Keratinocyte (primary cell): ENCODE data around the gene ACAD11. TPM values are rescaled to one million over a fixed set of nuclear protein-coding genes. Genes with fewer than 3 reads are reported as not detected.

Experiments used
- DNase-seq: peaks from one replicate; pipeline ENCODE4 v3.0.0-alpha.2; 2011; ENCODE audit warnings: low read depth, missing footprints, low spot score
- FAIRE-seq: peaks from 2 replicates; lab custom pipeline; 2011; peaks lifted over from hg19 to GRCh38; lab: Jason Lieb, UNC
- H2AFZ ChIP-seq: 2 replicates; pipeline ENCODE4 v1.6.0; 2012; ENCODE audit warnings: low read length, control low read depth, inconsistent platforms; ENCODE audit not compliant: control insufficient read depth
- H3K27ac ChIP-seq: 2 replicates; pipeline ENCODE4 v1.5.1; 2011; ENCODE audit warnings: low read length; ENCODE audit not compliant: control insufficient read depth, insufficient read depth
- H3K27me3 ChIP-seq: 3 replicates; pipeline ENCODE4 v1.6.0; 2011; ENCODE audit warnings: low read length; ENCODE audit not compliant: control insufficient read depth, insufficient read depth; ENCODE audit errors: extremely low read depth
- H3K36me3 ChIP-seq, 2 experiments: 2 replicates in 1 of 2; 3 replicates in 1 of 2; pipeline ENCODE4 v1.5.1; 2011; ENCODE audit warnings: low read length in 2 of 2, mild to moderate bottlenecking in 1 of 2; ENCODE audit not compliant: control insufficient read depth in 2 of 2, insufficient read depth in 2 of 2; ENCODE audit errors: extremely low read depth in 1 of 2
- H3K4me1 ChIP-seq: 3 replicates; pipeline ENCODE4 v1.5.1; 2011; ENCODE audit warnings: low read length; ENCODE audit not compliant: control insufficient read depth, insufficient read depth; ENCODE audit errors: extremely low read depth
- H3K4me2 ChIP-seq: 3 replicates; pipeline ENCODE4 v1.6.0; 2011; ENCODE audit warnings: low read depth, low read length; ENCODE audit not compliant: control insufficient read depth, insufficient read depth; ENCODE audit errors: extremely low read depth
- H3K4me3 ChIP-seq, 3 experiments: fragments of 200-600 bp in 1 of 3; sonication (generic) in 1 of 3; 2 replicates in 2 of 3; 3 replicates in 1 of 3; pipeline ENCODE4 v1.5.1; 2011 to 2016; ENCODE audit warnings: low read length in 3 of 3, mild to moderate bottlenecking in 3 of 3, control low read depth in 2 of 3, inconsistent platforms in 1 of 3, low read depth in 1 of 3, mixed read lengths in 1 of 3, mixed run types in 1 of 3, moderate library complexity in 1 of 3; ENCODE audit not compliant: control insufficient read depth in 2 of 3, insufficient read depth in 2 of 3; ENCODE audit errors: extremely low read depth in 1 of 3
- H3K79me2 ChIP-seq: 2 replicates; pipeline ENCODE4 v1.6.0; 2012; ENCODE audit warnings: low read length; ENCODE audit not compliant: control insufficient read depth, insufficient read depth
- H3K9ac ChIP-seq: 3 replicates; pipeline ENCODE4 v1.6.0; 2011; ENCODE audit warnings: low read length; ENCODE audit not compliant: control insufficient read depth, insufficient read depth; ENCODE audit errors: extremely low read depth
- H3K9me1 ChIP-seq: 3 replicates; pipeline ENCODE4 v1.6.0; 2011; ENCODE audit warnings: low read length; ENCODE audit not compliant: control insufficient read depth, insufficient read depth; ENCODE audit errors: extremely low read depth
- H3K9me3 ChIP-seq: 2 replicates; pipeline ENCODE4 v1.5.1; 2012; ENCODE audit warnings: low read depth, low read length; ENCODE audit not compliant: control insufficient read depth
- H4K20me1 ChIP-seq: 3 replicates; pipeline ENCODE4 v1.6.0; 2011; ENCODE audit warnings: low read length; ENCODE audit not compliant: control insufficient read depth, insufficient read depth; ENCODE audit errors: extremely low read depth
- CTCF ChIP-seq, 3 experiments: IDR thresholded peaks in 1 of 3; conservative IDR thresholded peaks in 1 of 3; optimal IDR thresholded peaks in 1 of 3; 2 replicates in 2 of 3; 3 replicates in 1 of 3; pipeline versions ENCODE3 to v1.5.1; 2011; ENCODE audit warnings: low read length in 3 of 3, mild to moderate bottlenecking in 3 of 3, moderate library complexity in 2 of 3, control low read depth in 1 of 3, inconsistent platforms in 1 of 3; ENCODE audit not compliant: insufficient read depth in 2 of 3; ENCODE audit errors: extremely low read depth in 1 of 3
- EZH2 ChIP-seq: IDR thresholded peaks from one replicate; pipeline ENCODE4 v1.6.1; 2012; ENCODE audit warnings: inconsistent platforms, mild to moderate bottlenecking, low read length, moderate library complexity
- dilution Hi-C: fragments of 300-500 bp; cut with MboI; formaldehyde crosslinking; loops from one replicate; pipeline ENCODE4 v1.7.0; 2020; ENCODE audit warnings: low sequenced_read_pairs; ENCODE audit not compliant: extremely low pct_ligation_motif_present
- polyA plus RNA-seq, 5 experiments: library from polyadenylated mRNA; depleted of rRNA in 3 of 5; stranded (reverse) in 3 of 5; stranded (forward) in 1 of 5; unstranded in 1 of 5; fragments of >200 nt; gene quantifications; 1 replicate in 1 of 5; 2 replicates in 3 of 5; 3 replicates in 1 of 5; pipeline versions ENCODE4 v1.2.1 to v1.2.3, GENCODE V29; 2011 to 2012; ENCODE audit warnings: missing spikeins in 2 of 5, low read depth in 1 of 5, low replicate concordance in 1 of 5

ACAD11 gene
- polyA plus RNA-seq, 1 donor (not counting 4 experiments of a cell fraction or from before 2014, with no cell fraction given): 32.1 TPM

DNA sequence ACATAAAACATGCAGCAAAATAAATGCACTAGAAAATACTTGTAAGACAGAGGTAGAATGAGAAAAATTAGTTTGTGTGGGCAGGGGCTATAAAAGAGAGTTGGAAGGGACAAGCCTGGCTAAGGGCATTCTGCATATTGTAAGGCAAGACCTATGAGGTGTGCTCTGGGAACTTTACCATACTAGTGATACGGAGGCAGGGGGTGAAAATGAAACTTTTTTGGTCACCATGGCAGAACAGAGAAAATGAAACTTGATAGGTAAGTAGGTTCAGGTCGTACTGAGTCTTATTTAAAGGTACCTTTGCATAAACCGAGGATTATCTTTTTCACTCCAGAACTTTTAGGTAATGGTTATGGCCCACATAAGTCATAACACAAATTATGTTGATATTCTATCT is 137.3 kb downstream of the ACAD11 start:
- Histone ChIP-seq H3K27ac (no peak overlapping the region), H3K4me2 (no peak overlapping the region), H4K20me1 (no peaks in the 10 kb centered on the region), H2AFZ (no peak overlapping the region), H3K4me1 (no peaks in the 10 kb centered on the region), H3K9ac (no peak overlapping the region), H3K27me3 (no peaks in the 10 kb centered on the region), H3K4me3 (no peak overlapping the region), H3K9me1 (no peaks in the 10 kb centered on the region), H3K36me3 (peaks cover 0 to 12% of the 10 kb centered on the region in 2 experiments), H3K79me2 (no peaks in the 10 kb centered on the region), H3K9me3 (no peaks in the 10 kb centered on the region)
- FAIRE-seq (no peak), DNase-seq (no peak)
- no peak for TF ChIP-seq CTCF (optimal IDR thresholded peaks at IDR 0.05 in 1 of 3, IDR thresholded peaks at IDR 0.05 in 1 of 3, conservative IDR thresholded peaks at IDR 0.05 in 1 of 3; ENCODE audit: extremely low read depth in 1 of 3, insufficient read depth in 2 of 3, low read length in 3 of 3)
- TF ChIP-seq EZH2: no peak
- dilution Hi-C loops: no loop called here

DNA sequence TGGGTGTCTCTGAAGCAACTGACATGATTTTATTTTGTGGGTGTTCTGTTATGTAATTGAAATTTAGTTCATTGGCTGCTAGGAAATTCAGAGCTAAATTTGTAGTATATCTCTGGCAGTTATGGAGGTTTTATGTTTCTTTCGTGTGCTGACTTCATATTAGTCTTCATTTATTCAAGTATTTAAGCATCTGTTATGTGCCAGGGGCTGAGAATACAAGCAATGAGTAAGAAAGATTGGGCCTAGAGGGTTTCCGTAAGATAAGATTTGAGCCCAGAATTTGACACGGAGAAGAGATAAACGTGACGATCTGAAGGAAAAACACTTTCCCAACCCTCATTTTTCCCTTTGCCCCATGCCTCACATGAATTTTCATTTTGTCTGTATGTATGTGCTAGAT is 137.7 kb downstream of the ACAD11 start:
- no peaks in the 10 kb centered on the region for H3K4me1 ChIP-seq
- no peak overlapping the region for H2AFZ ChIP-seq
- no peaks in the 10 kb centered on the region for H3K9me3 ChIP-seq
- H3K27me3 ChIP-seq: no peaks in the 10 kb centered on the region
- no peak for TF ChIP-seq EZH2
- no peak for TF ChIP-seq CTCF (optimal IDR thresholded peaks at IDR 0.05 in 1 of 3, IDR thresholded peaks at IDR 0.05 in 1 of 3, conservative IDR thresholded peaks at IDR 0.05 in 1 of 3; ENCODE audit: extremely low read depth in 1 of 3, insufficient read depth in 2 of 3, low read length in 3 of 3)
- no peak overlapping the region for H3K4me3 ChIP-seq
- no peaks in the 10 kb centered on the region for H3K79me2 ChIP-seq
- no peaks in the 10 kb centered on the region for H3K9me1 ChIP-seq
- no peak overlapping the region for H3K27ac ChIP-seq
- no peak overlapping the region for H3K9ac ChIP-seq
- DNase-seq (no peak), FAIRE-seq (no peak)
- H3K36me3 ChIP-seq: peaks cover 0 to 11% of the 10 kb centered on the region in 2 experiments
- dilution Hi-C loops: no loop called here
- H4K20me1 ChIP-seq: no peaks in the 10 kb centered on the region
- H3K4me2 ChIP-seq: no peak overlapping the region
